Uterus (tissue), 2 donors: ENCODE data around the gene PIK3C3.

Experiments
- CTCF ChIP-seq, 4 experiments: fragments of 200-600 bp in 2 of 4; fragments of 450-650 bp in 2 of 4; sonication (generic) in 2 of 4; IDR thresholded peaks; one replicate each; pipeline ENCODE4 v1.5.1; 2016 to 2019; ENCODE audit warnings: antibody characterized with exemption in 4 of 4, mild to moderate bottlenecking in 2 of 4, moderate library complexity in 1 of 4
- POLR2A ChIP-seq, 2 donors: fragments of 450-650 bp; IDR thresholded peaks; one replicate each; pipeline ENCODE4 v1.6.1; 2016; ENCODE audit warnings: antibody characterized with exemption in 2 of 2, mild to moderate bottlenecking in 1 of 2, moderate library complexity in 1 of 2

GRCh38 chr18:41974796-41975201 lies 19.8 kb downstream of the PIK3C3 start:
- no peak for TF ChIP-seq CTCF (IDR thresholded peaks at IDR 0.05)
- no peak for TF ChIP-seq POLR2A (IDR thresholded peaks at IDR 0.05)
